AG09319 (cell line): Measurements from ENCODE around the gene MFSD2A.
"Not testable (repeated sequence)": the region's sequence is repeated elsewhere in the genome, so short reads cannot be mapped to it uniquely, and the experiment has no call there.

Source experiments
- DNase-seq: peaks from one replicate; pipeline ENCODE4 v3.0.0-alpha.2; 2010; ENCODE audit warnings: low read depth; ENCODE audit errors: extremely low read depth
- CTCF ChIP-seq: IDR thresholded peaks from 2 replicates; pipeline ENCODE4 v1.5.1; 2011; ENCODE audit warnings: low read depth, mild to moderate bottlenecking, inconsistent platforms, low read length, moderate library complexity

The MFSD2A gene

GRCh38 chr1:39996396-39997004 lies 41.6 kb downstream of the MFSD2A start:
- TF ChIP-seq CTCF, result no peak
- no peak for DNase-seq

GRCh38 chr1:40001456-40001855 lies 46.5 kb downstream of the MFSD2A start:
- TF ChIP-seq CTCF, result no peak

GRCh38 chr1:40003156-40004093 lies 48.5 kb downstream of the MFSD2A start:
- no peak for DNase-seq
- no peak for TF ChIP-seq CTCF

More at GRCh38 chr1:40001456-40001855, 46.5 kb downstream of the MFSD2A start:
- no peak for DNase-seq

- no peak for TF ChIP-seq CTCF
- no peak for DNase-seq
These were observed 49.9 kb downstream of the MFSD2A start for GRCh38 chr1:40004857-40005256.

GRCh38 chr1:40007481-40008034 lies 52.6 kb downstream of the MFSD2A start:
- DNase-seq, result not testable (repeated sequence)

GRCh38 chr1:40011198-40011597 lies 56.3 kb downstream of the MFSD2A start:
- DNase-seq, result no peak
- no peak for TF ChIP-seq CTCF

GRCh38 chr1:40014253-40014706 lies 59.3 kb downstream of the MFSD2A start:
- no peak for DNase-seq
- no peak for TF ChIP-seq CTCF
